ENCODE measurements around the gene TMEM165. TPM values are rescaled to one million over a fixed set of nuclear protein-coding genes. Genes with fewer than 3 reads are reported as not detected.

The TMEM165 gene
- total and polyA plus RNA-seq, 4 experiments from 2014 or later: 23.4 to 74.8 (median 45.3) TPM

DNA sequence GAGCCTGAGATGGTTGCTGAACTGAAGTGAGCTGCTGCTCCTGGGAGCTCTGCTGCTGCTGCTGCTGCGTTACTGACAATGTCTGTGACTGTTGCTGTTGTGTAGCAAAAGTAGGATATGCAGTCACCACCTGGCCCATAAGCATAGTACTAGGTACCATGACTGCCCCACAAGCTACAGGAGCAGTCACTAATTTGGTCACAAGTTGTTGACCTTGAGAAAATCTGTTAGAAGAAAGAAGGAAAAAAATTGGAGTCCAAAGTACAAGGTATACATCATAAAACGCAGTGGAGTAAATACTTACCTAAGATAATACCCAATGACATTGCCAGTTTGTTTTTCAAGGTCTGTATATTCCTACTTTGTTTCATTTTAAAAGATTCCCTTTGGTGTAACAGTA lies 42.6 kb downstream of the TMEM165 start:
- peak overlapping the region in 1 of 7 donors; percentile 1 for H3K27ac Mint-ChIP-seq

DNA sequence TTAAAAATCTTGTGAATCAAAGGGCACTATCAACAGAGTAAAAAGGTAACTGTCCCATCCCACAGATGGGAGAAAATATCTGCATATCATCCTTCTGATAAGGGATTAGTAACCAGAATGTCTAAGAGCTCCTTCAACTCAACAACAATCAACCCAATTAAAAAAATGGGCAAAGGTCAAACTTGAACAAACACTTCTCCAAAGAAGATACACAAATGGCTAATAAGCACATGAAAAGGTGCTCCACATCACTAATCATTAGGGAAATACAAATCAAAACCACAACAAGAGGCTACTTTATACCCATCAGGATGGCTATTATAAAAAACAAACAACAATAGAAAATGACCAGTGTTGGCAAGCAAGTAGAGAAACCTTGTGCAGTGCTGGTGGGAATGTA lies 43.3 kb downstream of the TMEM165 start:
- no peak overlapping the region for H3K4me3 ChIP-seq (ENCODE audit: low read length in 2 of 2)
- H3K4me1 ChIP-seq (ENCODE audit: insufficient read depth, low read length): peaks cover 9% of the 10 kb centered on the region
- intact Hi-C loops (cut with micrococcal nuclease): no loop called here
- peak overlapping the region in 1 of 7 donors; percentile 14 for H3K27ac Mint-ChIP-seq
- no peak overlapping the region for H3K27ac ChIP-seq (ENCODE audit: low read depth, low read length)
- no peak for DNase-seq
- no peaks in the 10 kb centered on the region for H3K27me3 Mint-ChIP-seq
- H3K9me3 ChIP-seq (ENCODE audit: control insufficient read depth in 1 of 2, low read length in 2 of 2): no peaks in the 10 kb centered on the region
- peaks cover 10 to 19% (median 15%) of the 10 kb centered on the region in 4 donors for H3K4me1 Mint-ChIP-seq
- H3K27me3 ChIP-seq (ENCODE audit: insufficient read depth, low read length): no peaks in the 10 kb centered on the region
- no peak overlapping the region for H3K4me3 Mint-ChIP-seq
- peaks cover 45 to 76% of the 10 kb centered on the region in 2 donors for H3K36me3 Mint-ChIP-seq
- CTCF ChIA-PET (ENCODE audit: partially characterized antibody): no interaction called here
- peaks cover 14% of the 10 kb centered on the region for H3K36me3 ChIP-seq (ENCODE audit: insufficient read depth, low read length)
- no peaks in the 10 kb centered on the region for H3K9me3 Mint-ChIP-seq
- POLR2A ChIA-PET (ENCODE audit: partially characterized antibody): no interaction called here

More for the DNA sequence above, 42.6 kb downstream of the TMEM165 start:
- Mint-ChIP-seq H3K27me3 (no peaks in the 10 kb centered on the region), H3K9me3 (no peaks in the 10 kb centered on the region), H3K36me3 (peaks cover 43 to 71% of the 10 kb centered on the region in 2 donors), H3K4me1 (peaks cover 10 to 19% (median 15%) of the 10 kb centered on the region in 4 donors), H3K4me3 (no peak overlapping the region)
- Histone ChIP-seq H3K4me3 (ENCODE audit: low read length in 2 of 2) (no peak overlapping the region), H3K27me3 (ENCODE audit: insufficient read depth, low read length) (no peaks in the 10 kb centered on the region), H3K27ac (ENCODE audit: low read depth, low read length) (no peak overlapping the region), H3K36me3 (ENCODE audit: insufficient read depth, low read length) (peaks cover 17% of the 10 kb centered on the region), H3K9me3 (ENCODE audit: control insufficient read depth in 1 of 2, low read length in 2 of 2) (no peaks in the 10 kb centered on the region), H3K4me1 (ENCODE audit: insufficient read depth, low read length) (peaks cover 9% of the 10 kb centered on the region)
- no peak for DNase-seq
- ChIA-PET POLR2A (ENCODE audit: partially characterized antibody) (interaction anchor here (1.7 kb wide), 1 partner anchor 108 kb away, joined by 9 read pairs; the partner anchor contains the start of gene CLOCK), CTCF (ENCODE audit: partially characterized antibody) (interaction anchor here (1.2 kb wide), 1 partner anchor 25 kb away, joined by 4 read pairs; no protein-coding TSS in a partner anchor)
- intact Hi-C loops (cut with micrococcal nuclease): no loop called here

DNA sequence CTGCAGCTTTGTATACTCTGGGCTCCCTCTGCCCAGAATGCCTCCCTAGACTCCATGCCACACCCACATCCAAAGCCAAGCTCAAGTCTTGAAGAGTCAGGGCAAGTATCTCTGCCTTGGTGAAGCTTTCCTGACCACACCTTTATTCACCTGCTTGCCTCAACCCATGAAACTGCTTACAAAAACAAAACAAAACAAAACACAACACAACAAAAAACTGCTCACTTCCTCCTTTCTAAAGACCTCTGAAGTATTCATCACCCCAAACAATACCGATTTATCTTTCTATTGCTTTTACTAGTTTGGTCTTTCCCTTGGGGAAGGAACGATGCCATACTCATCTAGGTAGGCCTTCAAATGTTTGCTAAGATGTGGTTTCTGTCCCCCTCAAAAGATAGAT lies 45.0 kb downstream of the TMEM165 start:
- H3K27me3 ChIP-seq (ENCODE audit: insufficient read depth, low read length): no peaks in the 10 kb centered on the region
- Mint-ChIP-seq H3K4me1 (peaks cover 1 to 9% (median 7%) of the 10 kb centered on the region in 4 donors), H3K36me3 (peaks cover 32 to 71% of the 10 kb centered on the region in 2 donors), H3K27me3 (no peaks in the 10 kb centered on the region), H3K9me3 (no peaks in the 10 kb centered on the region), H3K4me3 (no peak overlapping the region), H3K27ac (peak overlapping the region in 3 of 7 donors; percentile 20 to 87 (median 24))
- no peak for DNase-seq
- peaks cover under 1% of the 10 kb centered on the region for H3K4me1 ChIP-seq (ENCODE audit: insufficient read depth, low read length)
- H3K4me3 ChIP-seq (ENCODE audit: low read length in 2 of 2): no peak overlapping the region
- ChIA-PET POLR2A (ENCODE audit: partially characterized antibody) (no interaction called here), CTCF (ENCODE audit: partially characterized antibody) (interaction anchor here (1.3 kb wide), 1 partner anchor 54 kb away, joined by 3 read pairs; no protein-coding TSS in a partner anchor)
- no peak overlapping the region for H3K27ac ChIP-seq (ENCODE audit: low read depth, low read length)
- intact Hi-C loops (cut with micrococcal nuclease): no loop called here
- H3K9me3 ChIP-seq (ENCODE audit: control insufficient read depth in 1 of 2, low read length in 2 of 2): no peaks in the 10 kb centered on the region
- peaks cover 6% of the 10 kb centered on the region for H3K36me3 ChIP-seq (ENCODE audit: insufficient read depth, low read length)

DNA sequence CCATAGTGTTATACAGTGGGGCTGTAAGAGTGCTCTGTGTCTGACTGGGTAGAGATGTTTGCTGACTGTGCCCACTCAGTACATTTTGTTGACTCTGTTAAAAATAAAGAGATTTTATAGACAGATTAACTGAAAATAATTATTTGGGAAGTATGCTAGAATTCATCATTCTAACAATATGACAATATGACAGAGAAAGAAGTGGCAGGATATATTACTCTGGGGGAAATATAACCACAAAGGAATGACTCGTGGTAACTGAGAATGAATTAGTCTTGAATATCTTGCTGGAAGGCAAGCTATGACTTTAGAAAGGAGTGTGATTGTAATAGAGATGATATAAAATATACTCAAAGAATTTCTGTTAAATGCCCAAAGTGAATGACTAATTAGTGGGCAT lies 46.8 kb downstream of the TMEM165 start:
- Mint-ChIP-seq H3K4me3 (no peak overlapping the region), H3K27ac (no peak overlapping the region), H3K9me3 (no peaks in the 10 kb centered on the region), H3K27me3 (no peaks in the 10 kb centered on the region), H3K36me3 (peaks cover 27 to 57% of the 10 kb centered on the region in 2 donors), H3K4me1 (peaks cover 0 to 8% (median 4%) of the 10 kb centered on the region in 4 donors)
- no peak overlapping the region for H3K27ac ChIP-seq (ENCODE audit: low read depth, low read length)
- ChIA-PET POLR2A (ENCODE audit: partially characterized antibody) (no interaction called here), CTCF (ENCODE audit: partially characterized antibody) (interaction anchor here (1.2 kb wide), 1 partner anchor 32 kb away, joined by 3 read pairs; no protein-coding TSS in a partner anchor)
- H3K27me3 ChIP-seq (ENCODE audit: insufficient read depth, low read length): no peaks in the 10 kb centered on the region
- no peak for DNase-seq
- intact Hi-C loops (cut with micrococcal nuclease): no loop called here
- no peaks in the 10 kb centered on the region for H3K9me3 ChIP-seq (ENCODE audit: control insufficient read depth in 1 of 2, low read length in 2 of 2)
- no peak overlapping the region for H3K4me3 ChIP-seq (ENCODE audit: low read length in 2 of 2)
- H3K4me1 ChIP-seq (ENCODE audit: insufficient read depth, low read length): peaks cover 5% of the 10 kb centered on the region
- H3K36me3 ChIP-seq (ENCODE audit: insufficient read depth, low read length): peaks cover 6% of the 10 kb centered on the region

DNA sequence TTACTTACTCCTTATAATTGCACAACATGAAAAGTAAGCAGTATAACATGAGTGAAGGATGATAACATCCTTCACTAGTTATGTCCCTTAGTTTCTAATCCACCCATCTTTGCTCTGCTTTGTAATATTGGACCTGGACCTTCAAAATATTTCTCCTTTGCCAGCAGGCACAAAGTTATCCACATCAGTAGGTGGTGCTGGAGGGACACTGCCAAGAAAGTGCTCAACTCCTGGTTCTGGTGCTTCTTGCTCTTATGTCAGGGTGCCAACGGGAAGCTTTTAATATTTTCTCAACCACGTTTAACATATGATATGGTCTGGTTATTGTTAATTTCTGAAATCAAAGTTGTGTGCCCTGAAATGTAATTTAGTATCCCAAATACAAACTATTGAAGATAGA lies 49.1 kb downstream of the TMEM165 start:
- Histone ChIP-seq H3K36me3 (ENCODE audit: insufficient read depth, low read length) (peaks cover 6% of the 10 kb centered on the region), H3K27ac (ENCODE audit: low read depth, low read length) (no peak overlapping the region), H3K4me1 (ENCODE audit: insufficient read depth, low read length) (peaks cover 10% of the 10 kb centered on the region), H3K9me3 (ENCODE audit: control insufficient read depth in 1 of 2, low read length in 2 of 2) (no peaks in the 10 kb centered on the region), H3K27me3 (ENCODE audit: insufficient read depth, low read length) (no peaks in the 10 kb centered on the region), H3K4me3 (ENCODE audit: low read length in 2 of 2) (no peak overlapping the region)
- no peak for DNase-seq
- Mint-ChIP-seq H3K4me3 (no peak overlapping the region), H3K36me3 (peaks cover 36 to 56% of the 10 kb centered on the region in 2 donors), H3K27ac (peak overlapping the region in 1 of 7 donors; percentile 36), H3K4me1 (peaks cover 6 to 12% (median 9%) of the 10 kb centered on the region in 4 donors), H3K9me3 (no peaks in the 10 kb centered on the region), H3K27me3 (no peaks in the 10 kb centered on the region)
- CTCF ChIA-PET (ENCODE audit: partially characterized antibody): interaction anchor here (0.7 to 3.4 kb wide), 11 partner anchors 11 to 934 kb away, joined by 3 to 24 read pairs (median 6); partner anchors contain the start of gene SRD5A3
- POLR2A ChIA-PET (ENCODE audit: partially characterized antibody): interaction anchor here (3.5 kb wide), 1 partner anchor 101 kb away, joined by 19 read pairs; the partner anchor contains the start of gene CLOCK
- intact Hi-C loops (cut with micrococcal nuclease): loop anchor here (1.0 to 5.0 kb wide), 3 partner anchors 102 to 422 kb away; partner anchors contain the start of gene CLOCK

DNA sequence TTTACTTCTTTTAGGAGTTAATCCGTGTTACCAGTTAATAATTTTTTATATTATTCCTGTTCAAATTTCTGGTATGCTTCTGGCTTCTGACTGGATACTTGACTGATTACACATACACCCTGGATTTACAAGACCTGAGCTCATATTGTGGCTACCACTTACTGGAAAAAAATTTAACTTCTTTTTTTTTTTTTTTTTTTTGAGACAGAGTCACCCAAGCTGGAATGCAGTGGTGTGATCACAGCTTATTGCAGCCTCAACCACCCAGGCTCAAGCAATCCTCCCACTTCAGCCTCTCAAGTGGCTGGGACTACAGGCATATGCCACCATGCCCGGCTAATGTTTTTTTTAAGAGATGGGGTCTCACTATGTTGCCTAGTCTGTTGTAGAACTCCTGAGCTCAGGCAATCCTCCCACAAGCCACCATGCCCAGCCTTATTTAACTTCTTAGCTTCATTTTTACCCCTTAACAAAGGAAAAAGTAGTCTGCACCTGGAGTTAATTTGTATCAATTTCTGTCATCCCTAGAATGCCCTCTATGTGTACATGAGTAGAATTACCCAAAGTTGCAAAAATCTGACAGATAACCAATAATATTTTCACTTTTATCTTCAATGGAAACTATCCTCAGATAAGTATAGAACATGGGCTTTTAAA lies 50.3 kb downstream of the TMEM165 start:
- intact Hi-C loops (cut with micrococcal nuclease): loop anchor here (1.0 to 5.0 kb wide), 3 partner anchors 101 to 421 kb away; partner anchors contain the start of gene CLOCK
- Histone ChIP-seq H3K36me3 (ENCODE audit: insufficient read depth, low read length) (peaks cover 2% of the 10 kb centered on the region), H3K9me3 (ENCODE audit: control insufficient read depth in 1 of 2, low read length in 2 of 2) (no peaks in the 10 kb centered on the region), H3K27me3 (ENCODE audit: insufficient read depth, low read length) (no peaks in the 10 kb centered on the region), H3K4me1 (ENCODE audit: insufficient read depth, low read length) (peaks cover 10% of the 10 kb centered on the region), H3K27ac (ENCODE audit: low read depth, low read length) (no peak overlapping the region), H3K4me3 (ENCODE audit: low read length in 2 of 2) (no peak overlapping the region)
- Mint-ChIP-seq H3K4me3 (no peak overlapping the region), H3K4me1 (peaks cover 6 to 14% (median 10%) of the 10 kb centered on the region in 4 donors), H3K27ac (peak overlapping the region in 2 of 7 donors; percentile 4 to 50), H3K36me3 (peaks cover 38 to 55% of the 10 kb centered on the region in 2 donors), H3K27me3 (no peaks in the 10 kb centered on the region), H3K9me3 (no peaks in the 10 kb centered on the region)
- CTCF ChIA-PET (ENCODE audit: partially characterized antibody): interaction anchor here (0.7 to 3.4 kb wide), 15 partner anchors 10 to 511 kb away, joined by 3 to 24 read pairs (median 5); partner anchors contain the start of genes SRD5A3 and TMEM165
- no peak for DNase-seq
- POLR2A ChIA-PET (ENCODE audit: partially characterized antibody): interaction anchor here (0.7 to 3.5 kb wide), 3 partner anchors 9 to 163 kb away, joined by 4 to 19 read pairs (median 5); partner anchors contain the start of gene CLOCK

DNA sequence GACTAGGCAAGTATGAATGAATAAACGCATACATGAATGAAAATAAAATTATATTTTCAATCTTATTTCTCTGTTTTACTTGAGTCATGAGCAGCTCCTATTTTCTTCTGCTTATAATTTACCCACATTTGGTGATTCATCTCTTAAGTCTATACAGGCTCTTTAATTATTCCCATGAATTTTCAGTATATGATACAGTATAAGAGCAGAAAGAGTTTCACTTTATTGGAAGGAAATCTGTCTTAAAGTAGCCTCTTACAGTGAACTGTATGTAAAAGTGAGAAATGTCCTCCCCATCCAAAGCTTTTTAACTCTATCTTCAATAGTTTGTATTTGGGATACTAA lies 50.8 kb downstream of the TMEM165 start:
- Histone ChIP-seq H3K27me3 (ENCODE audit: insufficient read depth, low read length) (no peaks in the 10 kb centered on the region), H3K9me3 (ENCODE audit: control insufficient read depth in 1 of 2, low read length in 2 of 2) (no peaks in the 10 kb centered on the region), H3K4me1 (ENCODE audit: insufficient read depth, low read length) (peaks cover 10% of the 10 kb centered on the region), H3K27ac (ENCODE audit: low read depth, low read length) (no peak overlapping the region), H3K4me3 (ENCODE audit: low read length in 2 of 2) (no peak overlapping the region), H3K36me3 (ENCODE audit: insufficient read depth, low read length) (no peaks in the 10 kb centered on the region)
- ChIA-PET POLR2A (ENCODE audit: partially characterized antibody) (interaction anchor here (0.7 to 3.5 kb wide), 3 partner anchors 10 to 163 kb away, joined by 4 to 19 read pairs (median 5); partner anchors contain the start of gene CLOCK), CTCF (ENCODE audit: partially characterized antibody) (interaction anchor here (1.0 to 1.9 kb wide), 5 partner anchors 9 to 100 kb away, joined by 3 to 14 read pairs (median 5); partner anchors contain the start of gene SRD5A3)
- Mint-ChIP-seq H3K4me3 (no peak overlapping the region), H3K27me3 (no peaks in the 10 kb centered on the region), H3K4me1 (peaks cover 6 to 16% (median 10%) of the 10 kb centered on the region in 4 donors), H3K36me3 (peaks cover 40 to 55% of the 10 kb centered on the region in 2 donors), H3K27ac (no peak overlapping the region), H3K9me3 (no peaks in the 10 kb centered on the region)
- DNase-seq: no peak
- intact Hi-C loops (cut with micrococcal nuclease): loop anchor here (5.0 kb wide), 1 partner anchor 421 kb away; no protein-coding TSS in a partner anchor

All from CD4-positive, alpha-beta memory T cell (primary cell).